Esophagus muscularis mucosa (tissue), 4 donors: ENCODE measurements around the gene TXNDC11.

ENCODE experiments used
- CTCF ChIP-seq, 3 experiments: fragments of 200-600 bp in 2 of 3; fragments of 450-650 bp in 1 of 3; sonication (generic) in 2 of 3; IDR thresholded peaks; one replicate each; pipeline ENCODE4 v1.5.1; 2017 to 2019; ENCODE audit warnings: antibody characterized with exemption in 3 of 3, mild to moderate bottlenecking in 2 of 3, moderate library complexity in 1 of 3
- EP300 ChIP-seq: sonication (generic); formaldehyde crosslinking; IDR thresholded peaks from one replicate; pipeline ENCODE4 v1.6.1; 2017; ENCODE audit warnings: antibody characterized with exemption
- POLR2A ChIP-seq: fragments of 450-650 bp; IDR thresholded peaks from one replicate; pipeline ENCODE4 v1.6.1; 2017; ENCODE audit warnings: antibody characterized with exemption, moderate library complexity, mild to moderate bottlenecking, low read depth
- POLR2AphosphoS5 ChIP-seq, 2 donors: sonication (generic); formaldehyde crosslinking; IDR thresholded peaks; one replicate each; pipeline ENCODE4 v1.6.1; 2017; ENCODE audit warnings: antibody characterized with exemption in 2 of 2

- no peak for TF ChIP-seq CTCF (IDR thresholded peaks at IDR 0.05)
- no peak for TF ChIP-seq POLR2A
- no peak for TF ChIP-seq POLR2AphosphoS5 (IDR thresholded peaks at IDR 0.05)
- no peak for TF ChIP-seq EP300
Measured at GRCh38 chr16:11698271-11698689, 44.4 kb downstream of the TXNDC11 start.
